H9 (cell line): Measurements from ENCODE around the gene LAMA5. TPM values are rescaled to one million over a fixed set of nuclear protein-coding genes. Genes with fewer than 3 reads are reported as not detected.

Source experiments
- DNase-seq: peaks from one replicate; pipeline ENCODE4 v3.0.0-alpha.2; 2017
- H2AFZ ChIP-seq: one replicate; pipeline ENCODE4 v1.6.1; 2013; ENCODE audit warnings: mild to moderate bottlenecking, low read length, control low read depth, moderate library complexity
- H2AK5ac ChIP-seq: 2 replicates; pipeline ENCODE4 v1.6.1; 2013; ENCODE audit warnings: low read length, control low read depth, mixed read lengths; ENCODE audit not compliant: insufficient read length
- H2BK120ac ChIP-seq: one replicate; pipeline ENCODE4 v1.6.1; 2013; ENCODE audit warnings: low read depth, mild to moderate bottlenecking, low read length, control low read depth, inconsistent platforms; ENCODE audit not compliant: poor library complexity, severe bottlenecking
- H2BK12ac ChIP-seq: 2 replicates; pipeline ENCODE4 v1.6.1; 2013; ENCODE audit warnings: low read length, control low read depth, mixed read lengths, low read depth; ENCODE audit not compliant: insufficient read length
- H2BK15ac ChIP-seq: 2 replicates; pipeline ENCODE4 v1.6.1; 2013; ENCODE audit warnings: low read depth, low read length, control low read depth
- H2BK20ac ChIP-seq: one replicate; pipeline ENCODE4 v1.6.1; 2013; ENCODE audit warnings: low read depth, mild to moderate bottlenecking, low read length, control low read depth, inconsistent platforms; ENCODE audit not compliant: poor library complexity, severe bottlenecking
- H2BK5ac ChIP-seq: 2 replicates; pipeline ENCODE4 v1.6.1; 2013; ENCODE audit warnings: low read length, control low read depth, mixed read lengths; ENCODE audit not compliant: insufficient read length
- H3K14ac ChIP-seq: 2 replicates; pipeline ENCODE4 v1.6.1; 2013; ENCODE audit warnings: low read length, control low read depth; ENCODE audit not compliant: insufficient read depth
- H3K18ac ChIP-seq: 2 replicates; pipeline ENCODE4 v1.6.1; 2013; ENCODE audit warnings: low read depth, mild to moderate bottlenecking, mixed read lengths, low read length, control low read depth; ENCODE audit not compliant: insufficient read length
- H3K23ac ChIP-seq: 2 replicates; pipeline ENCODE4 v1.6.1; 2013; ENCODE audit warnings: low read length, control low read depth, mixed read lengths, low read depth; ENCODE audit not compliant: insufficient read length
- H3K23me2 ChIP-seq: 2 replicates; pipeline ENCODE4 v1.6.1; 2013; ENCODE audit warnings: low read depth, mild to moderate bottlenecking, mixed read lengths, low read length, control low read depth; ENCODE audit not compliant: insufficient read length, poor library complexity, severe bottlenecking
- H3K27ac ChIP-seq: 2 replicates; pipeline ENCODE4 v1.5.1; 2013; ENCODE audit warnings: low read length, control low read depth, mixed read lengths, low read depth; ENCODE audit not compliant: insufficient read length
- H3K27me3 ChIP-seq: 2 replicates; pipeline ENCODE4 v1.6.1; 2013; ENCODE audit warnings: low read length, control low read depth, inconsistent platforms; ENCODE audit not compliant: insufficient read depth
- H3K4ac ChIP-seq: 2 replicates; pipeline ENCODE4 v1.6.1; 2013; ENCODE audit warnings: low read depth, mild to moderate bottlenecking, control low read depth, inconsistent platforms, low read length, moderate library complexity
- H3K4me1 ChIP-seq: 2 replicates; pipeline ENCODE4 v1.6.1; 2013; ENCODE audit warnings: low read length, control low read depth, inconsistent platforms; ENCODE audit not compliant: insufficient read depth
- H3K4me2 ChIP-seq: 2 replicates; pipeline ENCODE4 v1.6.1; 2013; ENCODE audit warnings: low read length, control low read depth, mixed read lengths; ENCODE audit not compliant: insufficient read length, insufficient read depth
- H3K56ac ChIP-seq: 2 replicates; pipeline ENCODE4 v1.6.1; 2013; ENCODE audit warnings: low read depth, mild to moderate bottlenecking, mixed read lengths, low read length, control low read depth; ENCODE audit not compliant: insufficient read length
- H3K79me1 ChIP-seq: 2 replicates; pipeline ENCODE4 v1.6.1; 2013; ENCODE audit warnings: low read depth, mild to moderate bottlenecking, moderate library complexity, low read length, control low read depth, inconsistent platforms; ENCODE audit not compliant: insufficient read depth, poor library complexity, severe bottlenecking
- H3K79me2 ChIP-seq: 2 replicates; pipeline ENCODE4 v1.6.1; 2013; ENCODE audit warnings: low read length, control low read depth, inconsistent platforms; ENCODE audit not compliant: insufficient read depth
- H3K9ac ChIP-seq: 2 replicates; pipeline ENCODE4 v1.6.1; 2013; ENCODE audit warnings: low read length, control low read depth, mixed read lengths; ENCODE audit not compliant: insufficient read length; ENCODE audit errors: extremely low read depth
- H3K9me3 ChIP-seq: one replicate; pipeline ENCODE4 v1.6.1; 2013; ENCODE audit warnings: low read depth, low read length, inconsistent platforms; ENCODE audit not compliant: control insufficient read depth
- H3T11ph ChIP-seq: one replicate; pipeline ENCODE4 v1.6.1; 2013; ENCODE audit warnings: mild to moderate bottlenecking, low read length, control low read depth, inconsistent platforms
- H4K20me1 ChIP-seq: one replicate; pipeline ENCODE4 v1.6.1; 2013; ENCODE audit not compliant: control insufficient read depth, insufficient read length, insufficient read depth
- H4K5ac ChIP-seq: 2 replicates; pipeline ENCODE4 v1.6.1; 2013; ENCODE audit warnings: low read depth, mild to moderate bottlenecking, mixed read lengths, low read length, control low read depth; ENCODE audit not compliant: insufficient read length
- H4K8ac ChIP-seq: replicated peaks from 2 replicates; pipeline ENCODE4 v1.6.1; 2013; ENCODE audit warnings: low read length, control low read depth, mixed read lengths, low read depth; ENCODE audit not compliant: insufficient read length
- H4K91ac ChIP-seq: 2 replicates; pipeline ENCODE4 v1.6.1; 2013; ENCODE audit warnings: low read depth, mild to moderate bottlenecking, moderate library complexity, mixed read lengths, low read length, control low read depth; ENCODE audit not compliant: insufficient read length
- H3K27ac Mint-ChIP-seq, 3 experiments: 2 replicates in 2 of 3; 3 replicates in 1 of 3; pipeline ENCODE4 v1.8.0; 2020 to 2021; ENCODE audit warnings: mixed read lengths in 3 of 3, mild to moderate bottlenecking in 1 of 3, moderate library complexity in 1 of 3
- H3K27me3 Mint-ChIP-seq: 2 replicates; pipeline ENCODE4 v1.8.0; 2021; ENCODE audit warnings: low read depth, mild to moderate bottlenecking, moderate library complexity, mixed read lengths
- H3K36me3 Mint-ChIP-seq, 3 experiments: 2 replicates in 2 of 3; 3 replicates in 1 of 3; pipeline ENCODE4 v1.8.0; 2020 to 2021; ENCODE audit warnings: low read depth in 3 of 3, mixed read lengths in 3 of 3; ENCODE audit not compliant: insufficient read depth in 1 of 3
- H3K4me1 Mint-ChIP-seq, 2 experiments: 2 replicates each; pipeline ENCODE4 v1.8.0; 2020; ENCODE audit warnings: mixed read lengths in 2 of 2
- H3K4me3 Mint-ChIP-seq, 2 experiments: 2 replicates in 1 of 2; 3 replicates in 1 of 2; pipeline ENCODE4 v1.8.0; 2020 to 2021; ENCODE audit warnings: mild to moderate bottlenecking in 2 of 2, mixed read lengths in 2 of 2, moderate library complexity in 1 of 2
- H3K9me3 Mint-ChIP-seq, 2 experiments: 2 replicates in 1 of 2; 3 replicates in 1 of 2; pipeline ENCODE4 v1.8.0; 2020; ENCODE audit warnings: mild to moderate bottlenecking in 2 of 2, mixed read lengths in 2 of 2, moderate library complexity in 1 of 2
- CTCF ChIP-seq: fragments of 200-600 bp; sonication (generic); conservative IDR thresholded peaks from 3 replicates; pipeline ENCODE4 v1.8.0; 2021; ENCODE audit warnings: antibody characterized with exemption, mild to moderate bottlenecking
- whole genome bisulfite sequencing: extraction: QIAGEN DNeasy Blood & Tissue Kit; methylation state at CpG from one replicate; pipeline ENCODE4 v1.1.7; 2013; ENCODE audit warnings: missing lambda C conversion rate, low lambda C conversion rate, mixed read lengths; ENCODE audit not compliant: insufficient read length; ENCODE audit errors: extremely low coverage; 5-methylcytosine and 5-hydroxymethylcytosine counted together
- total RNA-seq: library from RNA; stranded (reverse); gene quantifications from 2 replicates; pipeline ENCODE4 v1.2.1, GENCODE V29; 2021

Gene LAMA5
- total RNA-seq, 1 experiment from 2014 or later, result 200 TPM

DNA sequence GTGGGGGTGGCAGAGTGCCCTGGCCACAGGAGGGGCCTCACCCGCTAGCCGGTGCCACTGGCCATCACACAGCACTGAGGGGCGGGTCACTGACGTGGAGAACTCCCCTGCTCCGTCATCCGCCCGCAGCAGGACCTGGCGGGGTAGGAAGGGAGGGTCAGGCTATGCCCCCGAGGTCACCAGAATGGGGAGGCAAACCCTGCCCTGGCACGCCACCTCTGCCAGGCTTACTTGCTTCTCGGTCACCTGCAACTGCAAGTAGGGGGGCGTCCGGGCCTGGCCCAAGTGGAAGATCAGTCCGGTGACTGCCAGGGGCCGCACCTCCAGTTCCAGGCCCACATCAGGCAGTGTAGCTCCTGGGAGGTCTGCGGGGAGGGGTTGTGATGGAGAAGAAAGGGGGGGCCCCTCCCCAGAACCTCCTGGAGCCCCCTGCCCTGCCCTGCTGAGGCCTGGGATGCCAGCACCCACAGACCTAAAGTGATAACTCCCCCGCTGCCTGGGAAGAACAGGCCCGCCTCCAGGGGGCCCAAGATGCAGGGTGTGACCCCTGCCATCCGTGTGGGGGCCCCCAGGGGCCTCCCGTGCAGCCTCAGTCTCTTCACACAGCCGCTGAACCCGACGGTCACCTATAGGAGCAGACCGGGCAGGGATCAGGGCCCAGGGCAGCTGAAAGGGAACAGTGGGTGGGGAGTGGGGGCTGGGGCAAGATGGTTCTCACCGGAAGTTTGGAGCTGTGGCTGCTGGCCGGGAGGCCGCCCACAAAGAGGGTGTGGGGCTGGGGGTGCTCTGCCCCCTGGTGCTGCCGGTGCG is 57.0 kb downstream of the LAMA5 start:
- H4K8ac ChIP-seq, result no peak overlapping the region
- H4K91ac ChIP-seq, result no peak overlapping the region

More for the DNA sequence above, 57.0 kb downstream of the LAMA5 start:
- Mint-ChIP-seq H3K36me3 (peaks cover 16 to 63% (median 63%) of the 10 kb centered on the region in 3 experiments), H3K9me3 (no peaks in the 10 kb centered on the region), H3K4me3 (no peak overlapping the region), H3K27me3 (no peaks in the 10 kb centered on the region), H3K27ac (no peak overlapping the region), H3K4me1 (peaks cover 3% of the 10 kb centered on the region in 2 experiments)
- Histone ChIP-seq H2BK15ac (no peak overlapping the region), H2BK12ac (no peak overlapping the region), H2AK5ac (no peak overlapping the region), H3K4me2 (no peak overlapping the region), H3K23ac (no peak overlapping the region), H3K4me1 (no peaks in the 10 kb centered on the region), H3K27me3 (no peaks in the 10 kb centered on the region), H4K5ac (no peak overlapping the region), H3K14ac (no peak overlapping the region), H3T11ph (no peak overlapping the region), H2BK120ac (no peak overlapping the region), H3K56ac (no peak overlapping the region), H3K9ac (no peak overlapping the region), H3K18ac (no peak overlapping the region), H3K9me3 (no peaks in the 10 kb centered on the region), H3K79me1 (no peaks in the 10 kb centered on the region), H2BK20ac (no peak overlapping the region), H2AFZ (no peak overlapping the region), H2BK5ac (no peak overlapping the region), H3K27ac (no peak overlapping the region), H3K23me2 (no peaks in the 10 kb centered on the region), H4K20me1 (no peaks in the 10 kb centered on the region), H3K4ac (no peak overlapping the region), H3K79me2 (no peaks in the 10 kb centered on the region; the same call in 1 of the 2 replicates)
- WGBS, result no CpG with 5 or more reads among the region's 29 CpGs
- no peak for DNase-seq
- no peak for TF ChIP-seq CTCF
